Activated CD4-positive, alpha-beta T cell treated with anti-CD3 and anti-CD28 coated beads, Interleukin-2, amount 50 U/mL, for 1 hour (primary cell): ENCODE results near the gene FBXO3.
A peak's percentile ranks its signal among the peaks of the same experiment; 100 is the strongest.
"Not testable (repeated sequence)": the region's sequence is repeated elsewhere in the genome, so short reads cannot be mapped to it uniquely, and the experiment has no call there.

ENCODE experiments used
- DNase-seq: peaks from one replicate; pipeline ENCODE4 v3.0.0-alpha.2; 2020

Gene FBXO3

GRCh38 chr11:33724644-33725035 lies 49.7 kb downstream of the FBXO3 start:
- DNase-seq = no peak

- DNase-seq = no peak
Measured at GRCh38 chr11:33723238-33723881, 51.0 kb downstream of the FBXO3 start.

DNA sequence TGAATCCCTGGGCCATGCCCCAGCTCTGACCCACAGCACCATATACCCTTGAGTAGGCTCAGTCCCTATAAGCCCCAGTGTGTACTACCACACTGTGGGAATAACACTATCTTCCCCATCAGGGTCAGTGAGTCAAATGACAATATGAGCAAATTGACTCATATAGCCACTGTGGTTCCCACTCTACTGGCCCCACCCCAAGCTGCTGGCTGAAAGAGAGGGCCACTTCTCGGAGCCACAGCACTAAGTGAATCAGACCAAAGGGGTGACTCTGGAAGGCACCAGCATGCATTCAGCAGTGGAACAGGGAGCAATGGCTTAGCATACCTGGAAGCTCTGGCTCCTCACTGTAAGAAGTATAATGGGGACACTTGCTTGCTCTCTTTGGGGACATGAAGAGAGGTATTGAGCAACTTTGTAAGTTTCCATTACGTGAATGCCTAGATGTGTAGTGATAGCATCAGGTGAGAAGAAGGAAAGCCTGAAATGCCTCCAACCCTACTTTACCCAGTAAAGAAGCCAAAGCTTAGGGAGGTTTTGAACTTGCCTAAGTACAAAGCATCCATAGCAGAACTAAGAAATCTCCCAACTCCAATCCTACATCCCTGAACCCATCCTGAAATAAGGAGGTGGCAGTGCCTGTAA lies 51.6 kb downstream of the FBXO3 start:
- no peak for DNase-seq

DNA sequence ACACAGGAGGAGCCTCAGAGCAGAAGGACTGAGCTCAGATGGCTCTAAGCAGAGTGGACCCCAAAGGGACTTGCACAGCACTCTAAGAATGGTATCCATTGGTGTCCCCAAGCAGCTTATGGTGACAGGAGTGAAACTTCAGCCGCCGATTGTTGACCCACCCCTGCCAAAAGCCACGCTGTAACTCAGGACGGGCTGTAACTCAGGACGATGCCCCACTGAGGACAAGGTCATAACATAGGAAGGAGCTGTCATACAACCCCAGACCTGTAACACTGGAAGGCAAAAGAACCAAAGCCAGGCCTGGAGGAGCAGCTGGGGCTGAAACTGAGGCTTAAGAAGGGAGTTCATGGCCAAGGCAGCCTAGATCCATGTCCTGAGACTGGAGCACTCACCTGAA lies 52.3 kb downstream of the FBXO3 start:
- no peak for DNase-seq

DNA sequence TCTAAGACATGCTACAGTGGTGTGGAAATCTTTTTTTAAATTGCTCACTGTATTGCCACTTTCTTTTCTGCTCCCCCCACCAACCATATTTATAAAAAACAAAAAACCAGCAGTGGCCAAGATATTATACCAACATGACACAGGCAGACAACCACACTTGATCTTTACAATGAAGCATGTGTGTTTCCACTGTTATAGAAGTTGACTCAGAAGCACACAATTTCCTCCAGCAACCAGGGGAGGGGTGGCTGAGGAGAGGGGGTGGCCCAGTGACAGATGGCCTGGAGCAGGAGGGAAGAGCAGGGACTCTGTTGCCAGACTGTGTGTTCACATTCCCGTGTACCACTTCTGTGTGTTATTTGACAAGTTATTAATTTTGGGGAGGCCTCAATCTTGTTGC lies 52.9 kb downstream of the FBXO3 start:
- DNase-seq = no peak

- no peak for DNase-seq
Measured at GRCh38 chr11:33719587-33719986, 54.7 kb downstream of the FBXO3 start.

DNA sequence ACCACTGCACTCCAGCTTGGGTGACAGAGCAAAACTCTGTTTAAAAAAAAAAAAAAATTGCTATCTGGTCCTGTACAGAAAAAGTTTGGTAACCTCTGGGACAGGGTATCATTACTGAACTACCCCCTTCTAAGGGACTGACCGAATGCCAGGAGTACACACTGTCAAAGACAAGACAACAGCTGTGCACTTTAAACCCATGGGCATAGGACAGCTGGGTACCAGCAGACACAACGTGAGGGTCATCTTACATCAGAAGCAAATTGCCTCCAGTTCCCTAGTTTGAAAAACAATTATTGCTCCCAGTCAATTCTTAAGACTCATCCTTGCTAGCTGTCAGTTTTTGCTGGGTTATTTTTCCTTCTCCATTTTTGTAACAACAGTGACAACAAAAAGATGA lies 55.9 kb downstream of the FBXO3 start:
- DNase-seq = no peak

GRCh38 chr11:33716243-33716642 lies 58.1 kb downstream of the FBXO3 start:
- no peak for DNase-seq

DNA sequence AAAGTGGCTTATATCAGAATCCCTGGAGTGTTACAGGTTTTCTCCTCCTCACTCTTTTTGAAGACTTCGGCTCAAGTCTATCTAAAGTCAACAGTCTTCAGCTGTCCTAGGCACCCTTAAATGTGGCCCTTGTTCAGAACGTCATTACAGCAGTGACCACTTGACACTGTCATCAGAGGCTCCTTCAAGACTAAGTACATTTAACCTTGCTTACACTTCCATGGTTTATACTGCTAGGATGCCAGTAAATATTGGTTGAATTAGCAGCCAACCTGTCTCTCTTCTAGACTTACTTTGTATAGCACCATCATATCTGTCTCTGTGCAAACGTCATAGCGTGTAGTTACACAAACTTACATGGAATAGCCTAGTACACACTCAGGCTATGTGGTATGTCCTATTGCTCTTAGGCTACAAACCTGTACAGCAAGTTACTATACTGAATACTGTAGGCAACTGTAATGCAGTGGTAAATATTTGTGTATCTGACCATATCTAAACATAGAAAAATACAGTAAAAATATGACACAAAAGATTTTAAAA lies 60.4 kb downstream of the FBXO3 start:
- DNase-seq = no peak

- DNase-seq = no peak
Measured at GRCh38 chr11:33713151-33713855, 61.0 kb downstream of the FBXO3 start.

- no peak for DNase-seq
Measured at GRCh38 chr11:33712436-33712835, 61.9 kb downstream of the FBXO3 start.

DNA sequence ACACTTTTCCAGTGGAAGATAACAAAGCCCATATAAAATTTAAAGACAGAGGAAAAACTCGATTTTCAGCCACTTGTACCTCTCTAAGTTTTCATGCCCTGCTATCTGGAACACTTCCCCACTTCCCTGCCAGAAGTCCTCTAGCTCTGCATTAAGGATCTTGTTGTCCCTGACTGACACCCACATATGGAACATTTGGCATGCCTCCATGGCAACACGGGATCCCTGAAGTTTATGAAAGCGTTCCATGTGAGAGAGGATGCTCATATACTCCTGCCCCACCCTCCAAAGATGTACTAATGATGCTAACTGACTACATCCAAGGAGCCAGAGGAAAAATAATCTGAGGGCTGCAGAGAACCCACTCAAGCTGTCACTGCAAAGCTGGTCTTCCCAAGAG lies 64.9 kb downstream of the FBXO3 start:
- no peak for DNase-seq

GRCh38 chr11:33708985-33709384 lies 65.3 kb downstream of the FBXO3 start:
- DNase-seq = no peak

GRCh38 chr11:33707831-33708230 lies 66.5 kb downstream of the FBXO3 start:
- DNase-seq = not testable (repeated sequence)

GRCh38 chr11:33706966-33707365 lies 67.4 kb downstream of the FBXO3 start:
- no peak for DNase-seq

- DNase-seq = no peak
Measured at GRCh38 chr11:33706546-33706945, 67.8 kb downstream of the FBXO3 start.

- no peak for DNase-seq
Measured at GRCh38 chr11:33704240-33705002, 69.9 kb downstream of the FBXO3 start.

GRCh38 chr11:33703788-33704187 lies 70.5 kb downstream of the FBXO3 start:
- DNase-seq = no peak

DNA sequence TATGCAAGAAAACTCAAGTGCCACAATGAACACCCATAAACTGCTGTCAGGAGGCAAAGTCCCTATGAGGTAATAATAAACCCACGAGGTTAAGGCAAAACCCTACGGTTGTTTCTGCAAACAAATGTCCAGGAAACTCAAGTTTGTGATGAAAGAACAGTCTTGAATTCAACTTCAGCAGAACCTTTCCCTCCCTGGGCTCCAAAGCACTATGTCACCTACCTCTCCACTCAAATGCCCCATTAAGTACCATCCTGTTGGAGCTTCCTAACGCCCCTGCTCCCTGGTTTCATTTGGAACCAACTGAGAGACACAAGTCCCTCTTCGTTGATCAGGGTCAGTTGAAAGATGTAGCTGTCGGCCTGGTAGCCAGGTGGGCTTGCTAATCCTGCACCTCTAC lies 71.1 kb downstream of the FBXO3 start:
- DNase-seq = no peak

DNA sequence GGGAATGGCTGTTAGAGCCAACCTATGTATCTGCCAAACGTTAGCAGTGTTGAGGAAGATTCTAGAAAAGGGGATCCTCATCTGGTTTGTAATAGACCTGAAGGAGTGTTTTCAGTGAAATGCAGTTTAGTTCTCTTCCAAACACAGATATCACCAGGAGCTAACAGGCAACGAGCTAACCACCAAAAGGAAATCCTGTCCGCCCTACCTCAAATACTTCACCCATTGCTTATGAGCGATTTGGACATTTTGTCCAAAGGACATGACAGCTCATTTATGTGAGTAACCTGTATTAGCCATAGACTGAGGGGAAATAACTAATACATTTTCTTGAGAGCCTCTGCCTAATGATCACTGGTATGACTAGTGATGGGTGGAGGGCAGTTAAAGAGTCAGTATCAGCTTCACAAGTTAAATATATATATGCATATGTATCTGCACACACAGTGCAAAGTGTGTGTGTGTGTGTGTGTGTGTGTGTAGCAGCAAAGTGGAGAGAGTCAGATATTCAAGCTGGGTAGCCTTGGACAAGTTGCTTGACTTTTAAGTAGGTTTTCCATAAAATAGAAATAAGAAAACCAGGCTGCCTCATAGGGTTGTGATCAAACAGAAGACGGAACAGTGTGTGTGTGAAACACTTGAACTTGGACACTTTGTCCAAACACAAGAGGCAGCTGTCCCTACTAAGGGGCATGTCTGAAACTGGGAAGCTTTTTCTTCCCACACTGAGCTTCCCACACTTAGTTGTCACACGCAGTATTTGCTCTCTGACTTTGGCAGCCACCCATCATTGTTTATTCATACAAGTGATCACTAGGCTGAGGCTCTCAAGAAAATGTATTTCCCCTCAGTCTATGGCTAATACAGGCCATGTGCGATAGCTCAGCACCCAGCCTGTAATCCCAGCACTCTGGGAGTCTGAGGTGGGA lies 72.8 kb downstream of the FBXO3 start:
- no peak for DNase-seq

DNA sequence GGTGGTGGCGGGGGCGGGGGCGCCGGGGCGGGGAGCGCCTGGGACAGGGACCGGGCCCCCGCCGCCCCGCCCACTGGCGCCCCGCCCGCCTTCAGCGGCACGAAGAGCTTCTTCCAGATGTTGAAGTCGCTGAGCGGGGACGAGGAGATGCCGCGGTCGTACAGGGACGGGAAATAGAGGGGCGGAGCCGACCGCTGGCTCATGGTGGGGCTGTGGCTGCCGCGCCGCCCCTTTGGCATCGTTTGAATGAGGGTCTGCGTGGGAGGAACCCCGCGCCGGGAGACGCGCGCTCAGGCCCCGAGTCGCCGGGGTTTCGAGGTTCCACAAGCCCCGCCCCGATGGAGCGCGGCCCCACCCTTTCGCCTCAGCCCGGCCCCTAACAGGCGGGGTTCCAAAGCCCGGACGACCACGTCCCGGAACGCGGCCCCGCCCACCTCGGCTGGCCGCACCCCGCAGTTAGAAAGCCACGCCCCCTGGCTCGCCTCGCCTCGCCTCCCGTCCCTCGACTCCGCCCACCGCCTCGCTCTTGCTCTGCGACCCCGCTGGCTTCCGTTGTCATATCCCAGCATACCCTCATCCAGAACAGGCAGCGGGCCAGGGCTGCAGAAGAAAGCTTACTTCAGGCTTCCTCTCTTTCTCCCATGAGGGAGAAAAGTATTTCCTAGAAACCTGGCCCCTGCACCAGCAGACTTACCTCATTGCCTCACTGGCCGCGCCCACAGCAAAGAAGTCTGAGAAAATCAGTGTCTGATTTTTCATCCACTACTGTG lies 73.6 kb downstream of the FBXO3 start, which contains the start of gene C11orf91:
Gene C11orf91, minus strand, starts transcription at position 325 of the 770 bp plus-strand sequence. Its CDS starts 86 bp downstream, at position 239.
- peak; percentile 95 for DNase-seq
